H1 (cell line): Measurements from ENCODE around the gene RNASE7. TPM values are rescaled to one million over a fixed set of nuclear protein-coding genes. Genes with fewer than 3 reads are reported as not detected.

ENCODE experiments used
- CTCF ChIA-PET: fragments of 300-600 bp; sonication (Branson Sonifier 250); formaldehyde crosslinking; loops from one replicate; lab custom pipeline; 2021; ENCODE audit not compliant: partially characterized antibody; lab: Charles Lee
- POLR2A ChIA-PET: fragments of 300-600 bp; sonication (Branson Sonifier 250); formaldehyde crosslinking; loops from one replicate; lab custom pipeline; 2021; ENCODE audit warnings: inconsistent platforms; ENCODE audit not compliant: partially characterized antibody; lab: Charles Lee
- DNase-seq, 2 experiments: peaks; one replicate each; pipeline versions ENCODE4 v3.0.0 to v3.0.0-alpha.2; 2010 to 2022; ENCODE audit warnings: low spot score in 2 of 2, low read depth in 1 of 2, mixed read lengths in 1 of 2
- FAIRE-seq: peaks from 2 replicates; lab custom pipeline; 2011; peaks lifted over from hg19 to GRCh38; lab: Jason Lieb, UNC
- H2AFZ ChIP-seq: 2 replicates; pipeline ENCODE4 v1.8.1; 2012; ENCODE audit warnings: low read length, inconsistent platforms
- H2AK5ac ChIP-seq: 2 replicates; pipeline ENCODE4 v1.6.1; 2013; ENCODE audit warnings: low read depth, low read length
- H2BK120ac ChIP-seq: replicated peaks from 2 replicates; pipeline ENCODE3; 2013; ENCODE audit warnings: low read depth, low read length, inconsistent platforms
- H2BK12ac ChIP-seq: 2 replicates; pipeline ENCODE4 v1.6.1; 2013; ENCODE audit warnings: low read depth, low read length
- H2BK15ac ChIP-seq: 2 replicates; pipeline ENCODE4 v1.6.1; 2013; ENCODE audit warnings: low read length
- H2BK20ac ChIP-seq: 2 replicates; pipeline ENCODE4 v1.6.1; 2013; ENCODE audit warnings: low read length
- H2BK5ac ChIP-seq: 2 replicates; pipeline ENCODE4 v1.6.1; 2013; ENCODE audit warnings: low read depth, low read length
- H3K14ac ChIP-seq: 2 replicates; pipeline ENCODE4 v1.6.1; 2013; ENCODE audit warnings: inconsistent platforms; ENCODE audit not compliant: insufficient read length
- H3K18ac ChIP-seq: 2 replicates; pipeline ENCODE4 v1.6.1; 2013; ENCODE audit warnings: low read length; ENCODE audit errors: extremely low read depth
- H3K23ac ChIP-seq: 2 replicates; pipeline ENCODE4 v1.6.1; 2013; ENCODE audit warnings: inconsistent platforms; ENCODE audit not compliant: insufficient read length
- H3K23me2 ChIP-seq: 2 replicates; pipeline ENCODE4 v1.6.1; 2013; ENCODE audit warnings: low read depth, low read length
- H3K27ac ChIP-seq: 2 replicates; pipeline ENCODE4 v1.6.1; 2011; ENCODE audit warnings: low read depth, low read length, inconsistent platforms
- H3K27me3 ChIP-seq, 4 experiments: replicated peaks in 1 of 4; 1 replicate in 1 of 4; 2 replicates in 3 of 4; pipeline versions ENCODE4 v1.6.1 to v1.8.1; 2011 to 2013; ENCODE audit warnings: low read length in 3 of 4, mild to moderate bottlenecking in 3 of 4, inconsistent platforms in 2 of 4, mixed read lengths in 2 of 4, moderate library complexity in 1 of 4; ENCODE audit not compliant: control insufficient read depth in 3 of 4, insufficient read depth in 3 of 4; ENCODE audit errors: extremely low read depth in 1 of 4
- H3K36me3 ChIP-seq, 4 experiments: 2 replicates each; pipeline versions ENCODE4 v1.6.1 to v1.8.1; 2011 to 2013; ENCODE audit warnings: mild to moderate bottlenecking in 4 of 4, low read length in 3 of 4, moderate library complexity in 2 of 4, control low read depth in 1 of 4, inconsistent platforms in 1 of 4; ENCODE audit not compliant: insufficient read depth in 4 of 4, control insufficient read depth in 2 of 4
- H3K4ac ChIP-seq: replicated peaks from 2 replicates; pipeline ENCODE3; 2013; ENCODE audit warnings: low read length, low read depth, mixed read lengths, inconsistent platforms; ENCODE audit not compliant: insufficient read length
- H3K4me1 ChIP-seq, 4 experiments: replicated peaks in 1 of 4; 1 replicate in 1 of 4; 2 replicates in 3 of 4; pipeline versions ENCODE4 v1.6.1 to v1.8.1; 2011 to 2013; ENCODE audit warnings: low read length in 3 of 4, inconsistent platforms in 2 of 4, mixed read lengths in 1 of 4; ENCODE audit not compliant: insufficient read depth in 4 of 4, control insufficient read depth in 3 of 4
- H3K4me2 ChIP-seq, 2 experiments: 2 replicates each; pipeline versions ENCODE4 v1.6.1 to v1.8.1; 2011 to 2013; ENCODE audit warnings: low read depth in 2 of 2, low read length in 2 of 2, control low read depth in 1 of 2, inconsistent platforms in 1 of 2, mild to moderate bottlenecking in 1 of 2; ENCODE audit not compliant: insufficient read depth in 1 of 2
- H3K4me3 ChIP-seq, 4 experiments: fragments of 200-600, 300-600 bp in 1 of 4; sonication (generic), shearing (Covaris generic), sonication (Bioruptor Twin) in 1 of 4; 2 replicates each; pipeline versions ENCODE4 v1.5.1 to v1.8.1; 2011 to 2016; ENCODE audit warnings: low read length in 4 of 4, low read depth in 3 of 4, control low read depth in 2 of 4, inconsistent platforms in 2 of 4, mild to moderate bottlenecking in 2 of 4, mixed read lengths in 1 of 4, moderate library complexity in 1 of 4; ENCODE audit not compliant: insufficient read depth in 2 of 4; ENCODE audit errors: extremely low read depth in 1 of 4
- H3K56ac ChIP-seq: replicated peaks from 2 replicates; pipeline ENCODE3; 2013; ENCODE audit warnings: low read depth, mild to moderate bottlenecking, mixed read lengths, low read length, inconsistent platforms; ENCODE audit not compliant: insufficient read length
- H3K79me1 ChIP-seq: 2 replicates; pipeline ENCODE4 v1.6.1; 2013; ENCODE audit warnings: low read depth, low read length, control low read depth
- H3K79me2 ChIP-seq, 2 experiments: 2 replicates each; pipeline versions ENCODE4 v1.6.1 to v1.8.1; 2012 to 2013; ENCODE audit warnings: low read length in 2 of 2, mild to moderate bottlenecking in 2 of 2, inconsistent platforms in 1 of 2; ENCODE audit not compliant: insufficient read depth in 2 of 2, control insufficient read depth in 1 of 2
- H3K9ac ChIP-seq, 4 experiments: replicated peaks in 1 of 4; 1 replicate in 1 of 4; 2 replicates in 3 of 4; pipeline versions ENCODE4 v1.6.1 to v1.8.1; 2011 to 2013; ENCODE audit warnings: low read depth in 3 of 4, low read length in 3 of 4, control low read depth in 2 of 4, mild to moderate bottlenecking in 2 of 4, moderate library complexity in 2 of 4, inconsistent platforms in 1 of 4; ENCODE audit errors: extremely low read depth in 1 of 4
- H3K9me3 ChIP-seq, 2 experiments: 2 replicates each; pipeline versions ENCODE4 v1.6.1 to v1.8.1; 2012 to 2013; ENCODE audit warnings: mild to moderate bottlenecking in 2 of 2, moderate library complexity in 2 of 2, control low read depth in 1 of 2, inconsistent platforms in 1 of 2, low read depth in 1 of 2, low read length in 1 of 2, mixed read lengths in 1 of 2; ENCODE audit not compliant: insufficient read depth in 2 of 2
- H4K20me1 ChIP-seq, 2 experiments: replicated peaks in 1 of 2; 2 replicates each; pipeline versions ENCODE3 to v1.8.1; 2011 to 2013; ENCODE audit warnings: inconsistent platforms in 2 of 2, low read length in 2 of 2, mild to moderate bottlenecking in 1 of 2; ENCODE audit not compliant: insufficient read depth in 2 of 2, control insufficient read depth in 1 of 2
- H4K5ac ChIP-seq: 2 replicates; pipeline ENCODE4 v1.6.1; 2013; ENCODE audit warnings: low read length, low read depth, mixed read lengths, inconsistent platforms; ENCODE audit not compliant: insufficient read length
- H4K8ac ChIP-seq: 2 replicates; pipeline ENCODE4 v1.8.0; 2013; ENCODE audit warnings: mild to moderate bottlenecking, moderate library complexity, low read length, inconsistent platforms; ENCODE audit not compliant: insufficient read depth; ENCODE audit errors: extremely low read depth
- H4K91ac ChIP-seq: replicated peaks from 2 replicates; pipeline ENCODE3; 2013; ENCODE audit warnings: low read length, mixed read lengths, inconsistent platforms; ENCODE audit not compliant: insufficient read length
- HDAC6 ChIP-seq: IDR thresholded peaks from one replicate; pipeline ENCODE4 v1.7.1; 2012; ENCODE audit warnings: low read depth, mild to moderate bottlenecking, inconsistent platforms, low read length, moderate library complexity
- SUZ12 ChIP-seq: fragments of 200-600 bp; sonication (generic); IDR thresholded peaks from 2 replicates; pipeline ENCODE4 v1.6.1; 2012; ENCODE audit warnings: mild to moderate bottlenecking, inconsistent platforms, low read length, moderate library complexity, mixed read lengths
- WGBS, 2 experiments: shearing (Covaris generic) in 1 of 2; methylation state at CpG; one replicate each; pipeline versions ENCODE4 v1.1.6 to v1.1.7; 2013 to 2015; ENCODE audit warnings: low lambda C conversion rate in 2 of 2, mixed read lengths in 2 of 2, inconsistent platforms in 1 of 2, low coverage in 1 of 2, missing lambda C conversion rate in 1 of 2; ENCODE audit not compliant: insufficient replicate concordance in 2 of 2, insufficient coverage in 1 of 2, insufficient read length in 1 of 2; ENCODE audit errors: extremely low coverage in 1 of 2, missing lambda C conversion rate in 1 of 2; 5-methylcytosine and 5-hydroxymethylcytosine counted together
- polyA plus RNA-seq, 7 experiments: library from polyadenylated mRNA; depleted of rRNA in 3 of 7; stranded (reverse) in 5 of 7; unstranded in 2 of 7; fragments of >200 nt in 5 of 7; fragments of 200-250 nt in 2 of 7; gene quantifications; 1 replicate in 5 of 7; 2 replicates in 1 of 7; 4 replicates in 1 of 7; pipeline versions ENCODE4 v1.2.1 to v1.2.3, GENCODE V29; 2011 to 2013; ENCODE audit warnings: missing spikeins in 2 of 7, mixed read lengths in 2 of 7
- total RNA-seq: library from RNA; stranded (reverse); fragmentation: NEBNext Ultra II Directional; extraction: Animal tissue kit (Norgen Biotek cat#: 25700); gene quantifications from 2 replicates; pipeline ENCODE4 v1.2.1, GENCODE V29; 2021
- TF ChIP-seq, protein P1 (sequence below): IDR thresholded peaks from 2 replicates; pipeline ENCODE4 v1.6.1; 2012; ENCODE audit warnings: low read length, inconsistent platforms

Gene RNASE7
- total and polyA plus RNA-seq, 2 of the 8 experiments (the other 6 are each of a cell fraction or from before 2014, with no cell fraction given), result not detected

DNA sequence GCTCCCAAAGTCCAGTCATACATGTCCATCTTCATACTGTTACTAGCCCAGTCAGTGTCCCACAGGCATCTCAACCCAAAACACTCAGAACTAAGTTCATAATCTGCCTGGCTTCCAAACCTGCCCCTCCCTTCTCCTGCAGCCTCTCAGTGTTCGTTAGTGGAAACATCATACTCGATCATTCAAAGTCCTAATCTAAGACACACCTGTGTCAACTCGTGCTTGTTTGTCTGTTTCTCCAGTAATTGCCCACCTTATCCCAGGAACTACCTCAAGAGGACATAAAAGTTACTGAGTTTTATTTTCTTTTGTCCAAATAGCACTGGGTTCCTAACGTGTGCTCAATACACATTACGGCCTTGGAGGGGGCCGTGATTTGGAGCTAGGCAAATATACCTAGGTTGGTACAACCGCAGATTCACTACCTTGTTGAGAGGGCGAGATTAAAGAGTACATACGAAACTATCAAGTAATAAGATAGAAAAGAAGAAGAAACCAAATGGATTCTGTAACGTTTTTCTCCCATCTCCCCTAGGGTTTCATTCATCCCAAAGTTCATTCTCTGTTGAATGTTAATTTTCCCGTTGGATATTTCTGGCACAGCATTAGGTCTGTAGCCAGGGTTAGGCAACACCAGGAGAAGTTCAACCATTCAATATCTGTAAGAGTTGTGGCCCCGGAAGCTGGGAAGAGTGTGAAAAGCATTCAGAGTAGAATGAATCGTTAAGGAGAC lies 18.6 kb downstream of the RNASE7 start:
- Histone ChIP-seq H3K18ac (no peak overlapping the region), H3K4ac (no peak overlapping the region), H2BK120ac (no peak overlapping the region), H4K20me1 (no peaks in the 10 kb centered on the region), H3K14ac (no peak overlapping the region), H2BK20ac (no peak overlapping the region), H3K36me3 (no peaks in the 10 kb centered on the region), H4K91ac (no peak overlapping the region), H3K79me1 (no peaks in the 10 kb centered on the region), H3K56ac (no peak overlapping the region), H3K27ac (no peak overlapping the region), H2BK15ac (no peak overlapping the region), H4K8ac (no peak overlapping the region), H3K9me3 (no peaks in the 10 kb centered on the region), H2BK5ac (no peak overlapping the region), H2AK5ac (no peak overlapping the region), H3K23me2 (no peaks in the 10 kb centered on the region), H4K5ac (no peak overlapping the region), H3K9ac (no peak overlapping the region), H3K4me3 (no peak overlapping the region), H3K23ac (no peak overlapping the region), H3K4me1 (no peaks in the 10 kb centered on the region; a peak in 2 of 7 replicates), H2AFZ (no peak overlapping the region), H3K4me2 (no peak overlapping the region), H3K27me3 (no peaks in the 10 kb centered on the region; a peak in 1 of 7 replicates), H3K79me2 (no peaks in the 10 kb centered on the region), H2BK12ac (no peak overlapping the region)
- DNase-seq (no peak), FAIRE-seq (no peak)
- TF ChIP-seq HDAC6 (no peak), SUZ12 (no peak)
- TF ChIP-seq, protein P1, sequence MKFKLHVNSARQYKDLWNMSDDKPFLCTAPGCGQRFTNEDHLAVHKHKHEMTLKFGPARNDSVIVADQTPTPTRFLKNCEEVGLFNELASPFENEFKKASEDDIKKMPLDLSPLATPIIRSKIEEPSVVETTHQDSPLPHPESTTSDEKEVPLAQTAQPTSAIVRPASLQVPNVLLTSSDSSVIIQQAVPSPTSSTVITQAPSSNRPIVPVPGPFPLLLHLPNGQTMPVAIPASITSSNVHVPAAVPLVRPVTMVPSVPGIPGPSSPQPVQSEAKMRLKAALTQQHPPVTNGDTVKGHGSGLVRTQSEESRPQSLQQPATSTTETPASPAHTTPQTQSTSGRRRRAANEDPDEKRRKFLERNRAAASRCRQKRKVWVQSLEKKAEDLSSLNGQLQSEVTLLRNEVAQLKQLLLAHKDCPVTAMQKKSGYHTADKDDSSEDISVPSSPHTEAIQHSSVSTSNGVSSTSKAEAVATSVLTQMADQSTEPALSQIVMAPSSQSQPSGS, result no peak
- CTCF ChIA-PET, result interaction anchor here (0.7 to 2.5 kb wide), 4 partner anchors 17 to 46 kb away, joined by 3 to 8 read pairs (median 4); no protein-coding TSS in a partner anchor
- 86% methylated on average over 13 of the region's 13 CpGs; no CpG with 5 or more reads in 1 of the 2 experiments for WGBS, 2 experiments
- POLR2A ChIA-PET, result interaction anchor here (3.7 kb wide), 1 partner anchor 11 kb away, joined by 17 read pairs; no protein-coding TSS in a partner anchor
